HUES64 (cell line): ENCODE measurements around the gene CCDC195.

Experiments used
- H3K27ac ChIP-seq: 2 replicates; pipeline ENCODE4 v1.7.0; 2013; ENCODE audit warnings: low read depth, low read length, inconsistent platforms
- H3K27me3 ChIP-seq: 2 replicates; pipeline ENCODE4 v1.6.1; 2013; ENCODE audit warnings: mild to moderate bottlenecking, low read length; ENCODE audit not compliant: insufficient read depth
- H3K36me3 ChIP-seq: 2 replicates; pipeline ENCODE4 v1.6.1; 2013; ENCODE audit warnings: mild to moderate bottlenecking, low read length; ENCODE audit not compliant: insufficient read depth
- H3K4me1 ChIP-seq: 2 replicates; pipeline ENCODE4 v1.6.1; 2013; ENCODE audit warnings: mild to moderate bottlenecking, low read length, moderate library complexity; ENCODE audit not compliant: insufficient read depth
- H3K4me3 ChIP-seq: 2 replicates; pipeline ENCODE4 v1.5.1; 2013; ENCODE audit warnings: mild to moderate bottlenecking, low read length, moderate library complexity
- H3K9ac ChIP-seq: 2 replicates; pipeline ENCODE4 v1.6.1; 2013; ENCODE audit warnings: mild to moderate bottlenecking, low read depth, low read length
- H3K9me3 ChIP-seq: 2 replicates; pipeline ENCODE4 v1.6.1; 2013; ENCODE audit warnings: low read depth, low read length; ENCODE audit not compliant: insufficient read depth
- WGBS: fragments of 150-250, 120-280 bp; methylation state at CpG from one replicate; pipeline ENCODE4 v1.1.7; 2013; ENCODE audit warnings: missing lambda C conversion rate; 5-methylcytosine and 5-hydroxymethylcytosine counted together

The CCDC195 gene

GRCh38 chr2:224690868-224691267 is 25.3 kb downstream of the CCDC195 start:
- WGBS: 91% methylated on average over 2 of the region's 2 CpGs
- Histone ChIP-seq H3K27me3 (no peaks in the 10 kb centered on the region), H3K4me3 (no peak overlapping the region), H3K36me3 (no peaks in the 10 kb centered on the region), H3K9ac (no peak overlapping the region), H3K4me1 (no peaks in the 10 kb centered on the region), H3K27ac (no peak overlapping the region), H3K9me3 (no peaks in the 10 kb centered on the region)

GRCh38 chr2:224689539-224689938 is 26.6 kb downstream of the CCDC195 start:
- 82% methylated on average over 2 of the region's 2 CpGs for WGBS
- Histone ChIP-seq H3K4me1 (no peaks in the 10 kb centered on the region), H3K27ac (no peak overlapping the region), H3K4me3 (no peak overlapping the region), H3K36me3 (no peaks in the 10 kb centered on the region), H3K27me3 (no peaks in the 10 kb centered on the region), H3K9me3 (no peaks in the 10 kb centered on the region), H3K9ac (no peak overlapping the region)

GRCh38 chr2:224688997-224689396 is 27.2 kb downstream of the CCDC195 start:
- Histone ChIP-seq H3K27me3 (no peaks in the 10 kb centered on the region), H3K27ac (no peak overlapping the region), H3K4me3 (no peak overlapping the region), H3K9ac (no peak overlapping the region), H3K4me1 (no peaks in the 10 kb centered on the region), H3K36me3 (no peaks in the 10 kb centered on the region), H3K9me3 (no peaks in the 10 kb centered on the region)
- WGBS: 93% methylated on average over 1 of the region's 2 CpGs

- Histone ChIP-seq H3K9ac (no peak overlapping the region), H3K27me3 (no peaks in the 10 kb centered on the region), H3K4me3 (no peak overlapping the region), H3K4me1 (no peaks in the 10 kb centered on the region), H3K36me3 (no peaks in the 10 kb centered on the region), H3K9me3 (no peaks in the 10 kb centered on the region), H3K27ac (no peak overlapping the region)
- WGBS: 95% methylated on average over 2 of the region's 4 CpGs
These were observed 29.0 kb downstream of the CCDC195 start for GRCh38 chr2:224687156-224687555.

- H3K4me1 ChIP-seq: no peaks in the 10 kb centered on the region
- H3K9ac ChIP-seq: no peak overlapping the region
- H3K27ac ChIP-seq: no peak overlapping the region
- no peaks in the 10 kb centered on the region for H3K36me3 ChIP-seq
- no peaks in the 10 kb centered on the region for H3K9me3 ChIP-seq
- H3K27me3 ChIP-seq: no peaks in the 10 kb centered on the region
- no peak overlapping the region for H3K4me3 ChIP-seq
These were observed 31.0 kb downstream of the CCDC195 start for GRCh38 chr2:224685121-224685520.

GRCh38 chr2:224682134-224682533 is 34.0 kb downstream of the CCDC195 start:
- H3K36me3 ChIP-seq: no peaks in the 10 kb centered on the region
- WGBS: no CpG with 5 or more reads among the region's 1 CpG
- H3K27me3 ChIP-seq: no peaks in the 10 kb centered on the region
- no peaks in the 10 kb centered on the region for H3K9me3 ChIP-seq
- no peaks in the 10 kb centered on the region for H3K4me1 ChIP-seq
- no peak overlapping the region for H3K27ac ChIP-seq
- H3K9ac ChIP-seq: no peak overlapping the region
- no peak overlapping the region for H3K4me3 ChIP-seq

- H3K36me3 ChIP-seq: no peaks in the 10 kb centered on the region
- no peak overlapping the region for H3K27ac ChIP-seq
- no peaks in the 10 kb centered on the region; the same call in 1 of the 2 replicates for H3K4me1 ChIP-seq
- H3K4me3 ChIP-seq: no peak overlapping the region
- H3K27me3 ChIP-seq: no peaks in the 10 kb centered on the region
- no peaks in the 10 kb centered on the region for H3K9me3 ChIP-seq
- WGBS: 100% methylated on average over 1 of the region's 1 CpG
- H3K9ac ChIP-seq: no peak overlapping the region
These were observed 44.4 kb downstream of the CCDC195 start for GRCh38 chr2:224671731-224672130.

GRCh38 chr2:224670203-224670602 is 46.0 kb downstream of the CCDC195 start:
- WGBS: 100% methylated on average over 1 of the region's 1 CpG
- Histone ChIP-seq H3K9ac (no peak overlapping the region), H3K27me3 (no peaks in the 10 kb centered on the region), H3K9me3 (no peaks in the 10 kb centered on the region), H3K4me3 (no peak overlapping the region), H3K36me3 (no peaks in the 10 kb centered on the region), H3K27ac (no peak overlapping the region), H3K4me1 (no peaks in the 10 kb centered on the region; the same call in 1 of the 2 replicates)

GRCh38 chr2:224669449-224669848 is 46.7 kb downstream of the CCDC195 start:
- Histone ChIP-seq H3K9me3 (no peaks in the 10 kb centered on the region), H3K36me3 (no peaks in the 10 kb centered on the region), H3K27me3 (no peaks in the 10 kb centered on the region), H3K4me3 (no peak overlapping the region), H3K4me1 (no peaks in the 10 kb centered on the region; the same call in 1 of the 2 replicates), H3K27ac (no peak overlapping the region), H3K9ac (no peak overlapping the region)
- 83% methylated on average over 1 of the region's 1 CpG for WGBS

GRCh38 chr2:224668123-224668909 is 47.8 kb downstream of the CCDC195 start:
- no peaks in the 10 kb centered on the region; the same call in 1 of the 2 replicates for H3K4me1 ChIP-seq
- 93% methylated on average over 12 of the region's 12 CpGs for WGBS
- H3K4me3 ChIP-seq: no peak overlapping the region

GRCh38 chr2:224666951-224667553 is 49.1 kb downstream of the CCDC195 start:
- 40% methylated on average over 1 of the region's 2 CpGs for WGBS
- H3K4me3 ChIP-seq: no peak overlapping the region
- no peak overlapping the region for H3K9ac ChIP-seq
- no peaks in the 10 kb centered on the region; the same call in 1 of the 2 replicates for H3K4me1 ChIP-seq
- no peaks in the 10 kb centered on the region for H3K27me3 ChIP-seq
- H3K27ac ChIP-seq: no peak overlapping the region
- H3K9me3 ChIP-seq: peaks cover 16% of the 10 kb centered on the region
- no peaks in the 10 kb centered on the region for H3K36me3 ChIP-seq

More at GRCh38 chr2:224668123-224668909, 47.8 kb downstream of the CCDC195 start:
- H3K27me3 ChIP-seq: no peaks in the 10 kb centered on the region
- no peaks in the 10 kb centered on the region for H3K36me3 ChIP-seq
- no peak overlapping the region for H3K27ac ChIP-seq
- peaks cover 6% of the 10 kb centered on the region for H3K9me3 ChIP-seq
- H3K9ac ChIP-seq: no peak overlapping the region
